KMS-11 (cell line): ENCODE results near the gene RPTN.

Experiments used
- H2AFZ ChIP-seq: fragments of 200-600 bp; sonication (generic); 2 replicates; pipeline ENCODE4 v1.6.1; 2016; ENCODE audit warnings: antibody characterized with exemption, mixed run types, low read depth
- H3K27ac ChIP-seq: fragments of 200-600 bp; sonication (generic); 2 replicates; pipeline ENCODE4 v1.6.1; 2016; ENCODE audit warnings: mild to moderate bottlenecking, mixed run types
- H3K27me3 ChIP-seq: fragments of 200-600 bp; sonication (generic); 2 replicates; pipeline ENCODE4 v1.6.1; 2017; ENCODE audit warnings: mild to moderate bottlenecking, low read depth, mixed run types, moderate library complexity; ENCODE audit not compliant: insufficient read depth
- H3K36me3 ChIP-seq: fragments of 200-600 bp; sonication (generic); 2 replicates; pipeline ENCODE4 v1.6.1; 2017; ENCODE audit warnings: mild to moderate bottlenecking, mixed run types; ENCODE audit not compliant: insufficient read depth
- H3K4me1 ChIP-seq: fragments of 200-600 bp; sonication (generic); 2 replicates; pipeline ENCODE4 v1.6.1; 2016; ENCODE audit warnings: mild to moderate bottlenecking, low read depth, mixed run types; ENCODE audit not compliant: poor library complexity, severe bottlenecking
- H3K4me2 ChIP-seq: fragments of 200-600 bp; sonication (generic); 2 replicates; pipeline ENCODE4 v1.7.0; 2016; ENCODE audit warnings: mild to moderate bottlenecking, mixed run types
- H3K4me3 ChIP-seq: fragments of 200-600 bp; sonication (generic); IDR thresholded peaks from 2 replicates; pipeline ENCODE4 v1.6.1; 2017; ENCODE audit warnings: low read depth, low read length, mixed read lengths; ENCODE audit not compliant: insufficient read depth
- H3K79me2 ChIP-seq: fragments of 200-600 bp; sonication (generic); 2 replicates; pipeline ENCODE4 v1.6.1; 2016; ENCODE audit warnings: low read depth, mixed run types; ENCODE audit not compliant: insufficient read depth
- H3K9ac ChIP-seq: fragments of 200-600 bp; sonication (generic); 2 replicates; pipeline ENCODE4 v1.6.1; 2016; ENCODE audit warnings: mild to moderate bottlenecking, mixed run types
- H4K20me1 ChIP-seq: fragments of 200-600 bp; sonication (generic); 2 replicates; pipeline ENCODE4 v1.6.1; 2016; ENCODE audit warnings: mild to moderate bottlenecking, mixed run types; ENCODE audit not compliant: insufficient read depth
- CTCF ChIP-seq: fragments of 200-600 bp; sonication (generic); conservative IDR thresholded peaks from 2 replicates; pipeline ENCODE4 v1.6.1; 2017; ENCODE audit warnings: low read depth, mild to moderate bottlenecking, antibody characterized with exemption, low read length, moderate library complexity, mixed read lengths

The RPTN gene

DNA sequence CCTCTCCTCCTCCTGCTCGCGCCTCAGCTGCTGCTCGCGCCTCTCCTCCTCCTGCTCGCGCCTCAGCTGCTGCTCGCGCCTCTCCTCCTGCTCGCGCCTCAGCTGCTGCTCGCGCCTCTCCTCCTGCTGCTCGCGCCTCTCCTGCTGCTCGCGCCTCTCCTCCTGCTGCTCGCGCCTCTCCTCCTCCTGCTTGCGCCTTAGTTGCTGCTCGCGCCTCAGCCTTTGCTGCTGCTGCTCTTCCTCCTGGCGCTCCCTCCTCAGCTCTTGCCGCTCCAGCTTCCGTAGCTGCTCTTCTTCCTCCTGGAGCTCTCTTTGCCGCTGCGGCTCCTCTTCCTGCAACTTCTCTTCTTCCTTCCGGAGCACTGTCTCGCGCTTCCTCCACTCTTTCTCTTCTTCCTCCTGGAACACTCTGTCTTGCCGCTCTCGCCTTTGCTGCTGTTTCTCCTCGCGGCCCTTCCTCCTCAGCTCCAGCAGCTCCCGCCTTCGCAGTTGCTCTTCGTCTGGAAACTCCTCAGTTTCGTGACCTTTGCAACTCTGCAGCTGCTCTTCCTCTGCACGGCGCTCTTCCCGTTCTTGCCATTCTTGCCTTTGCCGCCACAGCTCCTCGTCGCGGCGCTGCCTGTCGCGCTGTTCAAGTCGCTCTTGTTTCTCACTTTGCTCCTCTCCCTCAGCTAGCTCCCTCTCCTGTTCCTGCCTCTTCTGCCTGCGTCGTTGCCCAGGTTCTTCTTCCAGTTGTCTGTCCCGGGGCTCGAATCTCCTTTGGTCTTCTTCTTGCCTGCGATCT is 46.7 kb downstream of the RPTN start:
- H3K4me1 ChIP-seq = peaks cover 23% of the 10 kb centered on the region
- H2AFZ ChIP-seq = peak overlapping the region; percentile 87
- H3K36me3 ChIP-seq = no peaks in the 10 kb centered on the region
- H3K27me3 ChIP-seq = peaks cover 23% of the 10 kb centered on the region
- peak overlapping the region; percentile 94 for H3K4me2 ChIP-seq
- peak overlapping the region; percentile 1; the same call in 1 of the 2 replicates for H3K9ac ChIP-seq
- no peaks in the 10 kb centered on the region for H4K20me1 ChIP-seq
- peak overlapping the region; percentile 100 for H3K4me3 ChIP-seq
- no peak overlapping the region for H3K27ac ChIP-seq
- no peaks in the 10 kb centered on the region for H3K79me2 ChIP-seq
- no peak for TF ChIP-seq CTCF

DNA sequence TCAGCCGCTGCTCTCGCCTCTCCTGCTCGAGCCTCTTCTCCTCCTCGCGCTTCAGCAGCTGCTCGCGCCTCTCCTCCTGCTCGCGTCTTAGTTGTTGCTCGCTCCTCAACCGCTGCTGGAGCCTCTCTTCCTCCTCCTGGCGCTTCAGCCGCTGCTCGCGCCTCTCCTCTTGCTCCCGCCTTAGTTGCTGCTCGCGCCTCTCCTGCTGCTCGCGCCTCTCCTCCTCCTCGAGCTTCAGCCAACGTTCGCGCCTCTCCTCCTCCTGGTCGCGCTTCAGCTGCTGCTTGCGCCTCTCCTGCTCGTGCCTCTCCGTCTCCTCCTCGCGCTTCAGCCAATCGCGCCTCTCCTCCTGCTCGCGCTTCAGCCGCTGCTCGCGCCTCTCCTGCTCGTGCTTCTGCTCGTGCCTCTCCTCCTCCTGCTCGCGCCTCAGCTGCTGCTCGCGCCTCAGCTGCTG is 47.5 kb downstream of the RPTN start:
- no peaks in the 10 kb centered on the region for H4K20me1 ChIP-seq
- TF ChIP-seq CTCF = no peak
- peak overlapping the region; percentile 94 for H3K4me2 ChIP-seq
- peaks cover 23% of the 10 kb centered on the region for H3K4me1 ChIP-seq
- peak overlapping the region; percentile 87 for H2AFZ ChIP-seq
- H3K27me3 ChIP-seq = peaks cover 23% of the 10 kb centered on the region
- H3K9ac ChIP-seq = peak overlapping the region; percentile 23; the same call in 1 of the 2 replicates
- H3K36me3 ChIP-seq = no peaks in the 10 kb centered on the region
- peak overlapping the region; percentile 21; the same call in 1 of the 2 replicates for H3K27ac ChIP-seq
- H3K4me3 ChIP-seq = peak overlapping the region; percentile 72
- no peaks in the 10 kb centered on the region for H3K79me2 ChIP-seq

DNA sequence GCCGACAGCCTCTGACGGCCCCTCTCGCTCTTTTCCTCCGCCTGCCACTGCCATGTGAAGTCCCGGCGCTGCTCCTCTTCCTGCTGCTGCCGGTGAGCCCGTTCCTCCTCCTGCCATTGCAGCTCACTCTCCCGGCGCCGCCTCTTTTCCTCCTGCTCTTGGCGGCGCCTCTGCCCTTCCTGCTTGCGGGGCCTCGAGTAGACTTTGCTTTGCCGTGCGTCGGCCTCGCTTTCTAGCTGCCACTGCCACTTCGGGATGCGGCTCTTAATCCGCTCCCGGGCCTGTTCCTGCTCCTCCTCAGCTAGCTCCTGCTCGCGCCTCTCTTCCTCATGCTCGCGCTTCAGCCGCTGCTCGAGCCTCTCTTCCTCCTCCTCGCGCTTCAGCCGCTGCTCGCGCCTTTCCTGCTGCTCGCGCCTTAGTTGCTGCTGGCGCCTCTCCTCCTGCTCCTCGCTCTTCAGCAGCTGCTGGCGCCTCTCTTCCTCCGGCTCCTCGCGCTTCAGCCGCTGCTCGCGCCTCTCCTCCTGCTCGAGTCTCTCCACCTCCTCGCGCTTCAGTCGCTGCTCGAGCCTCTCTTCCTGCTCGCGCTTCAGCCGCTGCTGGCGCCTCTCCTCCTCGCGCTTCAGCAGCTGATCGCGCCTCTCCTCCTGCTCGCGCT is 48.0 kb downstream of the RPTN start:
- Histone ChIP-seq H3K27me3 (peaks cover 23% of the 10 kb centered on the region), H3K9ac (peak overlapping the region; percentile 23; the same call in 1 of the 2 replicates), H3K4me2 (peak overlapping the region; percentile 94), H3K4me3 (peak overlapping the region; percentile 72), H2AFZ (peak overlapping the region; percentile 87), H3K4me1 (peaks cover 23% of the 10 kb centered on the region), H3K36me3 (no peaks in the 10 kb centered on the region), H4K20me1 (no peaks in the 10 kb centered on the region), H3K27ac (peak overlapping the region; percentile 21; the same call in 1 of the 2 replicates), H3K79me2 (no peaks in the 10 kb centered on the region)
- TF ChIP-seq CTCF = no peak

- Histone ChIP-seq H3K4me2 (peak overlapping the region; percentile 94), H2AFZ (peak overlapping the region; percentile 87)
These were observed 48.6 kb downstream of the RPTN start for GRCh38 chr1:152110365-152110859.

More at GRCh38 chr1:152110365-152110859, 48.6 kb downstream of the RPTN start:
- no peaks in the 10 kb centered on the region for H3K79me2 ChIP-seq
- peak overlapping the region; percentile 21; the same call in 1 of the 2 replicates for H3K27ac ChIP-seq
- no peaks in the 10 kb centered on the region for H3K36me3 ChIP-seq
- peak overlapping the region; percentile 72 for H3K4me3 ChIP-seq
- no peak for TF ChIP-seq CTCF
- H3K9ac ChIP-seq = peak overlapping the region; percentile 23; the same call in 1 of the 2 replicates
- no peaks in the 10 kb centered on the region for H4K20me1 ChIP-seq
- H3K27me3 ChIP-seq = peaks cover 23% of the 10 kb centered on the region
- peaks cover 23% of the 10 kb centered on the region for H3K4me1 ChIP-seq
